ENCODE results near the gene RBM12. TPM values are rescaled to one million over a fixed set of nuclear protein-coding genes. Genes with fewer than 3 reads are reported as not detected.

RBM12 gene
- total RNA-seq, 2 experiments from 2014 or later, result 91.7 to 95.2 TPM

GRCh38 chr20:35621560-35621946, 43.1 kb downstream of the RBM12 start:
- Histone ChIP-seq H3K4me3 (ENCODE audit: low read length) (no peak overlapping the region), H3K27me3 (ENCODE audit: control insufficient read depth in 1 of 2, insufficient read depth in 2 of 2, low read length in 2 of 2) (no peaks in the 10 kb centered on the region), H3K36me3 (ENCODE audit: insufficient read depth, low read length) (peaks cover 13% of the 10 kb centered on the region), H3K4me1 (ENCODE audit: insufficient read depth, low read length) (peaks cover 35% of the 10 kb centered on the region), H3K9me3 (ENCODE audit: control insufficient read depth in 1 of 2, insufficient read depth in 1 of 2, low read length in 2 of 2) (no peaks in the 10 kb centered on the region), H3K27ac (ENCODE audit: low read depth in 1 of 2, low read length in 2 of 2) (no peak overlapping the region)
- ChIA-PET CTCF (interaction anchor here (1.0 kb wide), 1 partner anchor 118 kb away, joined by 3 read pairs; no protein-coding TSS in a partner anchor), POLR2A (interaction anchor here (4.2 to 6.8 kb wide), 2 partner anchors 41 to 79 kb away, joined by 21 to 147 read pairs; partner anchors contain the start of genes CPNE1, NFS1, RBM12 and ROMO1)
- no peak for DNase-seq
- H3K4me3 Mint-ChIP-seq, result no peak overlapping the region
- peaks cover 30% of the 10 kb centered on the region for H3K4me1 Mint-ChIP-seq (ENCODE audit: low read depth)
- peaks cover 21% of the 10 kb centered on the region for H3K36me3 Mint-ChIP-seq (ENCODE audit: low read depth)
- no peaks in the 10 kb centered on the region for H3K27me3 Mint-ChIP-seq
- intact Hi-C loops (cut with DNase I, micrococcal nuclease), result loop anchor here in 1 of 2 experiments (2.0 kb wide), 1 partner anchor 81 kb away; no protein-coding TSS in a partner anchor
- H3K9me3 Mint-ChIP-seq, result no peaks in the 10 kb centered on the region
- TF ChIP-seq CTCF (IDR thresholded peaks at IDR 0.05), result no peak
- ATAC-seq (ENCODE audit: poor library complexity), result no peak
- no peak overlapping the region for H3K27ac Mint-ChIP-seq

- ATAC-seq (ENCODE audit: poor library complexity) (no peak), DNase-seq (no peak)
- no peak for TF ChIP-seq CTCF (IDR thresholded peaks at IDR 0.05)
- H3K36me3 Mint-ChIP-seq (ENCODE audit: low read depth), result peaks cover 15% of the 10 kb centered on the region
- peaks cover 35% of the 10 kb centered on the region for H3K4me1 Mint-ChIP-seq (ENCODE audit: low read depth)
- H3K4me3 Mint-ChIP-seq, result peak overlapping the region; percentile 38
- H3K4me1 ChIP-seq (ENCODE audit: insufficient read depth, low read length), result peaks cover 36% of the 10 kb centered on the region
- H3K9me3 Mint-ChIP-seq, result no peaks in the 10 kb centered on the region
- POLR2A ChIA-PET, result interaction anchor here (4.2 to 6.8 kb wide), 2 partner anchors 41 to 79 kb away, joined by 21 to 147 read pairs; partner anchors contain the start of genes CPNE1, NFS1, RBM12 and ROMO1
- H3K4me3 ChIP-seq (ENCODE audit: low read length), result no peak overlapping the region
- intact Hi-C loops (cut with DNase I, micrococcal nuclease), result loop anchor here in 1 of 2 experiments (2.0 kb wide), 1 partner anchor 82 kb away; no protein-coding TSS in a partner anchor
- no peaks in the 10 kb centered on the region for H3K27me3 Mint-ChIP-seq
- H3K27ac ChIP-seq (ENCODE audit: low read depth in 1 of 2, low read length in 2 of 2), result no peak overlapping the region
- no peaks in the 10 kb centered on the region for H3K27me3 ChIP-seq (ENCODE audit: control insufficient read depth in 1 of 2, insufficient read depth in 2 of 2, low read length in 2 of 2)
- CTCF ChIA-PET, result interaction anchor here (0.5 to 4.4 kb wide), 4 partner anchors 19 to 1001 kb away, joined by 3 to 57 read pairs (median 16); partner anchors contain the start of genes CPNE1 and RBM12
- peaks cover 7% of the 10 kb centered on the region for H3K36me3 ChIP-seq (ENCODE audit: insufficient read depth, low read length)
- peak overlapping the region; percentile 36 for H3K27ac Mint-ChIP-seq
- no peaks in the 10 kb centered on the region for H3K9me3 ChIP-seq (ENCODE audit: control insufficient read depth in 1 of 2, insufficient read depth in 1 of 2, low read length in 2 of 2)
Measured at GRCh38 chr20:35620818-35621559, 43.7 kb downstream of the RBM12 start.

GRCh38 chr20:35619196-35620095, 45.3 kb downstream of the RBM12 start:
- no peaks in the 10 kb centered on the region for H3K36me3 ChIP-seq (ENCODE audit: insufficient read depth, low read length)
- Mint-ChIP-seq H3K4me1 (ENCODE audit: low read depth) (peaks cover 39% of the 10 kb centered on the region), H3K4me3 (peak overlapping the region; percentile 91), H3K27me3 (no peaks in the 10 kb centered on the region), H3K9me3 (no peaks in the 10 kb centered on the region), H3K27ac (peak overlapping the region; percentile 94), H3K36me3 (ENCODE audit: low read depth) (peaks cover 7% of the 10 kb centered on the region)
- CTCF ChIA-PET, result interaction anchor here (0.6 to 4.4 kb wide), 27 partner anchors 13 to 172 kb away, joined by 3 to 57 read pairs (median 4); partner anchors contain the start of genes CPNE1, ERGIC3, NFS1 and RBM12
- H3K4me3 ChIP-seq (ENCODE audit: low read length), result peak overlapping the region; percentile 66
- POLR2A ChIA-PET, result interaction anchor here (0.7 to 6.8 kb wide), 15 partner anchors 10 to 1899 kb away, joined by 3 to 147 read pairs (median 7); partner anchors contain the start of genes CEP250, CPNE1, NFS1 and PHF20
- ATAC-seq (ENCODE audit: poor library complexity), result peak; percentile 9
- intact Hi-C loops (cut with DNase I, micrococcal nuclease), result loop anchor here (1.0 to 10.0 kb wide), 9 partner anchors 45 to 1627 kb away; partner anchors contain the start of genes ACSS2 (in 1 of the 2), CPNE1 (in 1 of the 2), ERGIC3 (in 1 of the 2) and GGT7 (in 1 of the 2)
- H3K4me1 ChIP-seq (ENCODE audit: insufficient read depth, low read length), result peaks cover 45% of the 10 kb centered on the region
- no peaks in the 10 kb centered on the region for H3K9me3 ChIP-seq (ENCODE audit: control insufficient read depth in 1 of 2, insufficient read depth in 1 of 2, low read length in 2 of 2)
- H3K27me3 ChIP-seq (ENCODE audit: control insufficient read depth in 1 of 2, insufficient read depth in 2 of 2, low read length in 2 of 2), result no peaks in the 10 kb centered on the region
- TF ChIP-seq CTCF (IDR thresholded peaks at IDR 0.05), result peak; percentile 59
- peak; percentile 50 to 91 (median 68) for DNase-seq
- H3K27ac ChIP-seq (ENCODE audit: low read depth in 1 of 2, low read length in 2 of 2), result peak overlapping the region in 1 of 2 donors; percentile 15
